Heart left ventricle (tissue), 16 donors: ENCODE results near the gene PEPD. TPM values are rescaled to one million over a fixed set of nuclear protein-coding genes. Genes with fewer than 3 reads are reported as not detected.
A peak's percentile ranks its signal among the peaks of the same experiment; 100 is the strongest.

ENCODE experiments used
- ATAC-seq, 4 donors: fragments of 200-7000 bp; cut with Tn5 transposase; one replicate each; pipeline ENCODE4 v1.9.1; 2020 to 2022; ENCODE audit warnings: moderate library complexity in 4 of 4, mild to moderate bottlenecking in 3 of 4, moderate number of reproducible peaks in 1 of 4
- DNase-seq, 5 donors: peaks; one replicate each; pipeline ENCODE4 v3.0.0-alpha.2; 2020
- H3K27ac ChIP-seq, 12 donors: fragments of 200-600 bp; sonication (generic) in 4 of 12; one replicate each; pipeline versions ENCODE4 v1.5.0 to v1.8.0; 2016 to 2022; ENCODE audit warnings: mild to moderate bottlenecking in 2 of 12
- H3K27me3 ChIP-seq, 9 donors: fragments of 200-600 bp; sonication (generic) in 2 of 9; one replicate each; pipeline versions ENCODE4 v1.5.1 to v1.8.0; 2016 to 2022; ENCODE audit warnings: mild to moderate bottlenecking in 3 of 9
- H3K36me3 ChIP-seq, 9 donors: fragments of 200-600 bp; sonication (generic) in 2 of 9; one replicate each; pipeline versions ENCODE4 v1.5.0 to v1.8.0; 2018 to 2022; ENCODE audit warnings: mild to moderate bottlenecking in 2 of 9
- H3K4me1 ChIP-seq, 12 donors: fragments of 200-600 bp; sonication (generic) in 4 of 12; one replicate each; pipeline versions ENCODE4 v1.5.0 to v1.8.0; 2016 to 2022; ENCODE audit warnings: mild to moderate bottlenecking in 3 of 12
- H3K4me3 ChIP-seq, 12 donors: fragments of 200-600 bp; sonication (generic) in 4 of 12; one replicate each; pipeline versions ENCODE4 v1.5.0 to v1.8.0; 2017 to 2022; ENCODE audit warnings: mild to moderate bottlenecking in 9 of 12, moderate library complexity in 4 of 12
- H3K9me3 ChIP-seq, 12 donors: fragments of 200-600 bp; sonication (generic) in 4 of 12; one replicate each; pipeline versions ENCODE4 v1.5.0 to v1.8.0; 2016 to 2022; ENCODE audit warnings: mild to moderate bottlenecking in 1 of 12
- CTCF ChIP-seq, 12 donors: fragments of 200-600 bp; sonication (generic) in 4 of 12; IDR thresholded peaks; one replicate each; pipeline versions ENCODE4 v1.5.0 to v1.8.0; 2018 to 2022; ENCODE audit warnings: antibody characterized with exemption in 12 of 12, mild to moderate bottlenecking in 5 of 12
- POLR2A ChIP-seq, 2 donors: fragments of 450-650 bp; IDR thresholded peaks; one replicate each; pipeline ENCODE4 v1.6.1; 2017; ENCODE audit warnings: antibody characterized with exemption in 2 of 2, mild to moderate bottlenecking in 2 of 2, moderate library complexity in 2 of 2
- WGBS, 4 donors: extraction: QIAGEN DNeasy Blood & Tissue Kit in 2 of 4; methylation state at CpG; one replicate each; pipeline versions ENCODE4 v1.1.5 to v1.1.7; 2013 to 2018; 5-methylcytosine and 5-hydroxymethylcytosine counted together
- intact Hi-C, 10 donors: fragments of 100-400 bp; cut with DNase I; formaldehyde crosslinking; loops; one replicate each; pipeline versions ENCODE4 v1.11.1 to v1.14.2; 2022
- polyA plus RNA-seq, 2 donors: library from polyadenylated mRNA; stranded (reverse); fragments of 200-250 nt; gene quantifications; one replicate each; pipeline ENCODE4 v1.2.3, GENCODE V29; 2013
- total RNA-seq, 9 donors: library from RNA; depleted of rRNA in 2 of 9; stranded (reverse); fragments of >200 nt in 2 of 9; fragmentation: NEBNext Ultra II Directional in 3 of 9; extraction: Animal tissue kit (Norgen Biotek cat#: 25700) in 3 of 9; gene quantifications; one replicate each; pipeline versions ENCODE4 v1.1.0 to v1.2.4, GENCODE V29; 2016 to 2023
- donor health status: ischemic (EF 13 %, LVEDD 7.1; RV severe dilation, severe dysfunction).
- donor health status: healthy with polysubstance abuse.
- donor health status: DM: no; HTN: yes; CAD: no.
- donor health status: DM: no; HTN: no; CAD: no.
- donor health status: ischemic (EF 25% LVEDD 6.9; RV normal size, moderate dysfunction).
- donor health status: ischemic (EF 25% LVEDD 5.7; RV mildly dilated, moderate dysfunction).
- donor health status: healthy.
- donor health status: DM: yes; HTN: yes; CAD: no.
- donor health status: ischemic (EF 35%, LVEDD 5.7; RV mildly dilated, moderate dysfunction).
- donor health status: nonischemic (EF 11% LVEDD 7.7; RV severe dilation, severe dysfunction).
- donor health status: DM: yes; HTN: yes; CAD: no.
- donor health status: PGD.
- donor health status: ischemic (EF 29% LVEDD 5.4; RV normal size, mild dysfunction).
- donor health status: nonischemic (EF 23%, LVEDD 6.1; RV moderate dilation, normal function).

Gene PEPD
- total and polyA plus RNA-seq, 11 donors = 19.4 to 45.7 (median 29.9) TPM

GRCh38 chr19:33435706-33436359 lies 85.8 kb downstream of the PEPD start:
- no peaks in the 10 kb centered on the region for H3K27me3 ChIP-seq
- TF ChIP-seq CTCF (IDR thresholded peaks at IDR 0.05) (no peak), POLR2A (IDR thresholded peaks at IDR 0.05) (no peak)
- H3K9me3 ChIP-seq = no peaks in the 10 kb centered on the region
- ATAC-seq (no peak), DNase-seq (peak in 1 of 5 donors; percentile 23)
- intact Hi-C loops = loop anchor here in 1 of 10 donors (10.0 kb wide), 1 partner anchor 659 kb away; no protein-coding TSS in a partner anchor
- WGBS, 4 donors = 90 to 94% (median 93%) methylated on average over 11 of the region's 11 CpGs
- no peaks in the 10 kb centered on the region for H3K36me3 ChIP-seq
- no peak overlapping the region for H3K4me3 ChIP-seq
- H3K4me1 ChIP-seq = peaks cover 0 to 9% (median 0%) of the 10 kb centered on the region in 12 donors
- no peak overlapping the region for H3K27ac ChIP-seq

DNA sequence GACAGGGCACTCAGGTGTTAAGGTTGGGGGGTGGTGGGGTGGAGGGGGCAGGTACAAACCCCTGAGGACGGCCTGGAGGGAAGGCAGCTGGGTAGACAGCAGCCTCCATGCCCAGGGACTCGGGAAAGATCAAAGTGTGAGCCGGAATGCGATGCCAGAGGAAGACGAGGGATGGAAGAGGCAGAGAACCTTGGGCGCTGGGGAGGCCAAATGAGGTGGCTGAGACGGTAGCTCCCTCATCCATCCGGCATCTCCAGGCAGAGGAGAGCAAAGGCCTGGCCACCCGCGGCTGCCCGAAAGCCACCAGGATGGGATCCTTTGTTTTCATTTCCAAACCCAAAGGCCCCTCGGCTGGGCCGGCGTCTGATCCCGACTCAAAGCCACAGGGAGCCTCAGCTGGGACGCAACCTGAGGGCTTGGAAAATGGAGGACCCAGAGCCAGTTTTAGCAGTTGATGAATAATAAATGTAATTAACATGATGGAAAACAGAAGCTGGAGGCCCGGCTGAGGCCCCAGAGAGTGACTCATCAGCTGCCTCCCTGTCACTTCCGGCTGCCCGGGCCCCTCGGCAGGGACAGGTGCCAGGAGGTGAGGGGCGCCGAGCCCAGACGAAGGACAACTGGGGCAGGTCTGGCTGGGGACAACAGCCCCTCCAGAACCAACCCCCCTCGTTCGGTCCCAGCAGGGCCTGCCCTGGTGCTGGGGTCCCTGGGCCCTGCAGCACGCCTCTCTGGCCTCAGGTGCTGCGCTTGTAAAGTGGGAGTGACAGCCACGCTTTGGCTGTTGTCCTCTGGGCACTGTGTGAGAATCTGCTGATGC lies 86.5 kb downstream of the PEPD start:
- no peaks in the 10 kb centered on the region for H3K27me3 ChIP-seq
- 79 to 85% (median 84%) methylated on average over 28 of the region's 28 CpGs for WGBS, 4 donors
- H3K9me3 ChIP-seq = no peaks in the 10 kb centered on the region
- no peak for TF ChIP-seq CTCF (IDR thresholded peaks at IDR 0.05)
- TF ChIP-seq POLR2A (IDR thresholded peaks at IDR 0.05) = no peak
- no peak overlapping the region for H3K27ac ChIP-seq
- DNase-seq (peak in 2 of 5 donors; percentile 4 to 56), ATAC-seq (no peak)
- no peaks in the 10 kb centered on the region for H3K36me3 ChIP-seq
- peaks cover 0 to 9% (median 0%) of the 10 kb centered on the region in 12 donors for H3K4me1 ChIP-seq
- intact Hi-C loops = loop anchor here in 2 of 10 donors (5.0 to 10.0 kb wide), 2 partner anchors 337 to 660 kb away; no protein-coding TSS in a partner anchor
- no peak overlapping the region for H3K4me3 ChIP-seq

- peaks cover 0 to 9% (median 0%) of the 10 kb centered on the region in 12 donors for H3K4me1 ChIP-seq
- no peak overlapping the region for H3K4me3 ChIP-seq
- peak in 2 of 5 donors; percentile 14 to 39 for DNase-seq
- intact Hi-C loops = loop anchor here in 2 of 10 donors (5.0 to 10.0 kb wide), 2 partner anchors 338 to 661 kb away; no protein-coding TSS in a partner anchor
- TF ChIP-seq CTCF (IDR thresholded peaks at IDR 0.05) (no peak), POLR2A (IDR thresholded peaks at IDR 0.05) (no peak)
- ATAC-seq = no peak
- 90 to 96% (median 94%) methylated on average over 21 to 22 of the region's 22 CpGs for WGBS, 4 donors
- no peaks in the 10 kb centered on the region for H3K27me3 ChIP-seq
- no peaks in the 10 kb centered on the region for H3K9me3 ChIP-seq
- no peak overlapping the region for H3K27ac ChIP-seq
- H3K36me3 ChIP-seq = no peaks in the 10 kb centered on the region
These were observed 87.3 kb downstream of the PEPD start for GRCh38 chr19:33434069-33434885.
